ENCODE data around the gene HERPUD1.
A peak's percentile ranks its signal among the peaks of the same experiment; 100 is the strongest.

Gene HERPUD1

DNA sequence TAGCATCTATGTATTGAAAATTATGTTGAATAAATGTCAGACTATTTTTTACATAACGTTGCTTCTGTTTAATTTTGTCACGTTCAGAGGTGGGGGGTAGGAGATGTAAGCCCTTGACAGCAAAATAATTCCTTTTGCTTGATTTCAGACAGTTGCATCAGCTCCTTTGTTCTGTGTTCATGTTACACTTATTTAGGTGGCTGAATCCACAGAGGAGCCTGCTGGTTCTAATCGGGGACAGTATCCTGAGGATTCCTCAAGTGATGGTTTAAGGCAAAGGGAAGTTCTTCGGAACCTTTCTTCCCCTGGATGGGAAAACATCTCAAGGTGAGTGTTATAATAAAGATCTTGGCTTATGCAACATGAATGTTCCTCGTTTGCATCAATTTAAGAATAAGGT is 4.5 kb downstream of the HERPUD1 start:
- no peak for DNase-seq

DNA sequence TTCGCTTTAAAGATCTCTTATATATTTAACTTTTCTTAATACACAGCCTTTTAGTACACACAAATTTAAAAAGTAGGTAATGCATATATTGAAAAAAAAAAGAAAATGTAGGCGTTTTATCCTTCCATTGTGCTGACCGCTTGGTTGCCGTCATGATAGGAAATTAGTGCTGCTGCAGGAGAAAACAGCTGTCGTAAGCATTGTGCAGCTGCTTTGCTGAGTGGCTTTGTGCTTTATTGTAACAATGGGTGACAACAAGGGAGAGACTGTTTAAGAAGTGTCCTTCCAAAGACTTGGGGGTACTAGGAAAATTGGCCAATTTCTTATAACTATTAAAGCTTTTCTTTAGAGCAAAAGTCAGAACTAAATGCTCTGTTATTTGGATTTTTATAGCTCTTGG is 5.0 kb downstream of the HERPUD1 start:
- no peak for DNase-seq

DNA sequence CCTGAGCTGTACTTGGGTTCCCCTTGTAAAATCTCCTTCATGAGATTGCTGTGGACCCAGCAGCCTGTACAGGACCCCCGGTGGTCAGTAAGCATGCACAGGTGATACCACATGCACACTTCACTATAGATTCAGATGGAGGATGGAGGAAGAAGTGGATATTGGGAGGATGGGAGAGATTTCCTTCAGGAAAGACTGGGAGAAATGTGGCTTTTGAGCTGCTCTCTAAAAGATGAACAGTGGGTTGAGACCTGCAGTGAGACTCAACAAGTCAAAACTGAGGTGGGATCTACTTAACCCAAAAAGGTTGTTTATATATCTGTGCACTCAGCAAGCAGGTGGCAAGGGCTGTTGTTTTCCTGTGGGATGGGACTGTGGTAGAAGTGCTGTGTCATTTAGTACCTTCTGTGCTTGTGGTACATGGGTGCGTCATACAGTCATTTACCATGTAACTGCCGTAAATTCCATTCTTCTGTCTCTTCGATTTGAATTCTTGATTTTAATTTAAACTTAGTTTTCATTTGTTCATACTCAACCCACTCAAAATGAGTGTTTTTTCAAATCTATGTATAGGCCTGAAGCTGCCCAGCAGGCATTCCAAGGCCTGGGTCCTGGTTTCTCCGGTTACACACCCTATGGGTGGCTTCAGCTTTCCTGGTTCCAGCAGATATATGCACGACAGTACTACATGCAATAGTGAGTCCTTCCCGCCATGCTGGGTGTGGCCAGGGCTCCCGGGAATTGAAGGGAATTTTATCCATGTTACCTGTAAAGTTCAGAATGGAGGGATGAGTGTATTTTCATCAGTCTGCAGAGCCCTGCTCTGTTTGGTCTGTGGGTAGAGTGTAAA is 6.9 kb downstream of the HERPUD1 start:
- no peak for DNase-seq

DNA sequence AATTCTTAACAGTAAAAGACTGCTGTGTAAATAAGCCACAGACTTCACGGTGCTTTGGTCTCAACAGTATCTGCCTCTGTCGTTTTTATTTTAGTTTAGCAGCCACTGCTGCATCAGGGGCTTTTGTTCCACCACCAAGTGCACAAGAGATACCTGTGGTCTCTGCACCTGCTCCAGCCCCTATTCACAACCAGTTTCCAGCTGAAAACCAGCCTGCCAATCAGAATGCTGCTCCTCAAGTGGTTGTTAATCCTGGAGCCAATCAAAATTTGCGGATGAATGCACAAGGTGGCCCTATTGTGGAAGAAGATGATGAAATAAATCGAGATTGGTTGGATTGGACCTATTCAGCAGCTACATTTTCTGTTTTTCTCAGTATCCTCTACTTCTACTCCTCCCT is 7.9 kb downstream of the HERPUD1 start:
- DNase-seq: no peak

DNA sequence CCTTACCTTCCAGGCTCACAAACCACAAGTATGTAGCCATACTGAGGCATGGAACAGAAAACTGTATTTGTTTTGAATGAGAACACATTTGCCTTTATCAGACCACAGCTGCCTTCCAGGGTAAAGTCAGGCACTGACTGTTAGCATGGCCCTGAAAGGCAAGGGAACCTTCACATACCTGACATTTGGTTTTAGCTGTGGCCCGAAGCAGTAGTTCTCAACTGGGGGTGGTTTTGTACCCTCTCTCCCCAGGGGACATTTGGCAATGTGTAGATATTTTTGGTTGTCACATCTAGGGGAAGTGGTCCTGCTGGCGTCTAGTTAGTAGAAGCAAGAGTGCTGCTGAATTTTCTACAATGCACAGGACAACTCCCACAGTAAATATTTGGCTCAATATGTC is 9.2 kb downstream of the HERPUD1 start:
- DNase-seq: no peak

DNA sequence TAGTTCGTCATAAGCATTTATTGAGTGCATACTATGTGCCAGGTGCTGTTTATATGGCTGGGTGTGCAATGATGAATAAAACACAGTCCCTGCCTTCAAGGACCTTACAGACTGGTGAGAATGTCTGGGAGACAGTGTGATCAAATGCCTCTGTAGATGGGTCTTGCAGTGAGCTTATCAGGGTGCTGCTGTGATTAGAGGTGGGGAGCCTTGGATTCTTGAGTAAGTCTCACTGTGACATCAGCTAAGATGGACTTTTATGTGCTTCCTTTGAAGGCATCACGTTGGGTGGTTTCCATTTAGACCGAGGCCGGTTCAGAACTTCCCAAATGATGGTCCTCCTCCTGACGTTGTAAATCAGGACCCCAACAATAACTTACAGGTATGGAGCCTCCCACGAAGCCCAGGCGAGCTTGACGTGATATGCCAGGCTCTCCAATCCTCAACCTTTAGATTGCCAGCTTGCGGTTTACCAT is 10.0 kb downstream of the HERPUD1 start:
- DNase-seq: no peak

DNA sequence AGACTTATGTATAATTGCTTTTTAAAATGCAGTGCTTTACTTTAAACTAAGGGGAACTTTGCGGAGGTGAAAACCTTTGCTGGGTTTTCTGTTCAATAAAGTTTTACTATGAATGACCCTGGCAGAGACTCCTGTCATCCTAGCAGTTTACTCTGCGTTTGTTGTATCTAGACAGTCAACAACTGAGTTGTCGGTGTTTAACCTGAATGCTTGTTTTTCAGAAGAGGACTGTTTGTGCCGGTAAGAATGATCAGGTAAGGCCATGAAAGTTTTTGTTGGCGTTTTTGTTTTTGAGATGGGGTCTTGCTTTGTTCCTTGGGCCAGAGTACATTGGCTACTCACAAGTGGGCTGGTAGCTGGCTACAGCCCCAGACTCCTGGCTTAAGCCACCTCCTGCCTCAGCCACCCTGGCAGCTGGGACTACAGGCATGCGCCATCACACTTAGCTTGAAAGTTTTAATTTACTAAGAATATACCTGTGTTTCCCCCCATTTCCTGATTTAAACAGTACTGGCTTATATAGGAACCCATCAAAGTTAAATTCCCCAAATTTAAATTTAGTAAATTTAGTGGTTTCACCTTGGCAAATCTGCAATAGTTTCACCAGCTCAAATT is 11.9 kb downstream of the HERPUD1 start:
- no peak for DNase-seq

DNA sequence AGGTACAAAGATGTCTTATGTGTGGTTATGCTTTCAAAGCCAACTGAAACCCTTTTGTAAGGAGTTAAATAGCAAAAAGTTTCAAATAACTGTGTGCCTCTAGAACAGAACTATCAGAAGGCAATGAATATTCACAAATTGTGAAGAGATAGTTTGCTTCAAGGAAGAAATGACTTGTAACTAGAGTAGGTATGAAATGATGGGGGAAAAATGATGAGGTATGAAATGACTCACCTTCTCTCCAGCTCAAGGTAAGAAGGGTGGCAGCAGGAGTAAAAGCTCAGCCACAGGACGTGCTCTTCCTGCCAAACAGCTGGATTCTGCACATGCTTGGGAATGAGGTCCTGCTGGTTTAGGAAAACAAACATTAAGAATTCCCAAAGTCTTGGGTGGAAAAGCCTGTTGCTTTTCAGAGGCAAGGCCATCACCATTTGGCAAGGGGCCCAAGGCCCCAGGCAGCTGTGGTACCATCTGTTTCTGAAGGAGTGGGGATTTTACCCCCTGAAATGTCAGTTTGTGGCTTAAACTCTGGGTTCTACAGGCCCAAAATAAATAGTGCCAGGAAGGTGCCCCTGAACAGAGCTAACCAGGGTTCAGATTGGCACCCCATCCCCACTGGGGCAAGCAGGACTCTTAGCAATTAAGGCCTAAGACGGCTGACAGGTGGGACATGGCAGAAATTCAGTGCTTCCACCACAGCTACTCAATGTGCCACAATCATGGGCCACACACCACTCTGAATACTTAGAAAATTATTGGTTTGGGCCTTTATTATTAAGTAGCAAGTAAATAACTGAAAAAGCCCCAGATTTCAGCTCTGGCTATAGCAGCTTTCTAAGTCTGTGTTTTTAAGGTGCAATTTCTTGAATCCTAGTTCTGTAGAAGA is 13.3 kb downstream of the HERPUD1 start:
- no peak for DNase-seq

DNA sequence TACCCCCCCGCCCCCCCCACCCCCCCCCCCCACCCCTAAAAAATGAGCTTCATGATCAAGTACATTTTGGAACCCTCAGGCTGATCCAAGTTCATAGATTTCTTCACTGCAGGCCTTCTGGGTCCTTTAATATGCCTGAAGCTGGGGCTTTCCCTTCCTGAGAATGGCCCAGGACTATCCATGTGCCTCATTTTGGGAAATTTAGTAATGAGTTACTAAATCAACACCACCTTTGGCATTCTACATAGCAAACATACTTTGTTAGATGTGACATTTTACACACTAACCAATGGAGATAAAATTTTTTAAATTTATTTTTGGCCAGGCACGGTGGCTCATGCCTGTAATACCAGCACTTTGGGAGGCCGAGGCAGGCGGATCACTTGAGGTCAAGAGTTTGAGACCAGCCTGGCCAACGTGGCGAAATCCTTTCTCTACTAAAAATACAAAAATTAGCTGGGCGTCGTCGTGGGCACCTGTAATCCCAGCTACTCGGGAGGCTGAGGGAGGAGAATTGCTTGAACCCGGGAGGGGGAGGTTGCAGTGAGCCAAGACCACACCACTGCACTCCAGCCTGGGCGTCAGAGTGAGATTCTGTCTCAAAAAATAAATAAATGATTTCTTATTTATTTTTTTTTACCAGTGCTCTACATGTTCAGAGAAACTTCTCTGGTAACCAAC is 14.0 kb downstream of the HERPUD1 start:
- no peak for DNase-seq

DNA sequence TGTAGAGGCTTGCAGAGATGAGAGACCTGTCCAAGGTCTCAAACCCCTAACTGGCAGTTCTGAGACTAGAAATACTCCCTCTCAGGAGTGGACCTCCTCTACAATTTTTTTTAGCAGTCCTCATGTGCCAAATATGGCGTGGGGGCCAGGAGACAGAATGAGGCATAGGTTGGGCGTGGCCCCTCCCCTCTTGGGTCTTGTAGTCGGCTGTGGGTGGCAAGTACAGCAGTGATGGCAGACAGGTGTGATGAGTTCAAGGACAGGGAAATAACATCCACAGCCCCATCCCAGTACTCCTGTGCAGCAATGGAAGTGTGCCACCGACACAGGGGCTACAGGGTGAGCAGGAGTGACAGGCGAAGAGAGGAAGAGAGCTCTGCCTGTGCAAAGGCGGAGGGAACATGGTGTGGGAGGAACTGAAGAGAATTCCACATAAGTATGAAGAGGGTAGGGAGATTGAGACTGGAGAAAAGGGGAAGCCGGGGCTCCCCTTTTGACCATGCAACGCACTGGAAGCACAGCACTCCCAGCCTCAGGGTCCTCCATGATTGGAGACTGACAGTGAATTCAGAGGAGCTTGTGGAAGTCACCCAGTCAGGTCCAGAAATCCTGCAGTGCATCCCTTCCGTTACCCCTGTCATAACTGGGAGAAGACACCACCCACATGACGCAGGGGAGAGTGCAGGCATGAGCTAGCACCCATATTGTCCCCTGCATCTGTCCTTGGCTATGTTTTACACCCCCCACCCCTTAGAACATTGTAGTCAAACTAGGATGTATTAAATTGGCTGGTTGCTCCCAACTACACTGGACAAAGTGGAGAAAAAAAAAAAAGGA is 15.0 kb downstream of the HERPUD1 start:
- DNase-seq: no peak

DNA sequence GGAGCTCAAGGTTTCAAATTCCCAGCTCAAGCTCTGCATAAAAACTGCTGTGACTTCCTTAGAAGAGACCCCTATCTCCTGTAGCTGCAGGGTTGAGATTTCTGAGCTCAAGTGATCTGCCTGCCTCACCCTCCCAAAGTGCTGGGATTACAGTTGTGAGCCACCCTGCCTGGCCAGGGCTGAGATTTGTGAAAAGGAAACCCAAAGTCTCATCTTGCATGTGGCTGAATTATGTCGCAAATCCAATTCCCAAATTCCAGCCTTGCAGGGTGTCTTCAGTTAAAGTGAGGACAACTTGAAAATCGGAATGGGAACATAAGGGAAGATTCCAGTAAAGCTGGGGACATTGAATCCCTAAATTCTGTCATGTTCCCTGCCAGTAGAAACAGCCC is 15.7 kb downstream of the HERPUD1 start:
- no peak for DNase-seq

DNA sequence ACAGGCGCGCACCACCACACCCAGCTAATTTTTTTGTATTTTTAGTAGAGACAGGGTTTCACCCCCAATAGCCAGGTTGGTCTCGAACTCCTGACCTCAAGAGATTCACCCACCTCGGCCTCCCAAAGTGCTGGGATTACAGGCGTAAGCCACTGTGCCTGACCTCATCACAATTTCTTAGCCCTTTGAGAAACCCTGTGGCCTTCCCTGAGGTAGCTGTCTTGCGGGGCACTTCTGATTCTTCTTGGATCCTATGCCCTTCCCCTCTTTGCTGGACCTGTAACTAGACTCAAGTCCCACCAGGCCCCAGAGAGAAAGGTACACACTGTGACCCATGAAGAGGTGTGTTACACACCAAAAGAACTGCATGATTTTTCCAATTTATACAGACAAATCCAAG is 16.3 kb downstream of the HERPUD1 start:
- no peak for DNase-seq

DNA sequence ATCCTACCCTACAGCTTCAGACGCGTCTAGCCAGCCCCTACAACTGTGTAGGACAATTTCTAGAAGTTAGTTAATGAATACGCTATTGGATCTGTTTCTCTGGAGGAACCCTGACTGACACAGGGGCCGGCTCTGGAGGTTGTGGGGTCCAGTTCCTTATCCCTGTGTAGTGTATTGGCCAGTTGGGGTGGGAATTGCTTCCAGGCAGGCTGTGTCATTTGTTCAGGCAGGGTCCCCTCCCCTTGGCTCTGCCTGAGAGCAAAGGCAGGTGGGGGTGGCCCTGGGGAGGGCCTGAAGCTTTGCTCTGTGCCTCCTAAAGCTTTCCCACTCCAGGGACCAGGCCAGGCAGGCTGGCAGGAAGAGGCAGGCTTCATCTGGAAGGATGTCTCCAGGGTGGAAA is 18.1 kb downstream of the HERPUD1 start:
- no peak for DNase-seq

DNA sequence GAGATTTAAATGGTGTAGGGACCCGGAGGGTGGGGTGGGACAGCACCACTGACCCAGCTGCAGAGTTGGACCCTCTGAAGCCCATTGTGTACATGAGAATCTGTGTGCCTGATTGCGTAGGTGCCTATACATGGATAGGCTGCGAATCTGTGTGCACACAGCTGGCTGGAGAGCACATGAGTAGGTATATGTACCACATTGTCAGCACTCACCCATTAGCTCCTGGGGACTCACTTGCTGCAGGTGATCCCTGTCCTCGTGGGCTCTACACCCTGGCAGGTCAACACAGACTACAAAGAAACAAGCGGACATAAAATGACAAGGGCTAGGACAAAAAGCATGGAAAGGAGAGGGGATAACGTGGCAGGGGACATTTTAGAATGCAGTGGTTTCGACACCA is 18.5 kb downstream of the HERPUD1 start:
- DNase-seq: no peak

DNA sequence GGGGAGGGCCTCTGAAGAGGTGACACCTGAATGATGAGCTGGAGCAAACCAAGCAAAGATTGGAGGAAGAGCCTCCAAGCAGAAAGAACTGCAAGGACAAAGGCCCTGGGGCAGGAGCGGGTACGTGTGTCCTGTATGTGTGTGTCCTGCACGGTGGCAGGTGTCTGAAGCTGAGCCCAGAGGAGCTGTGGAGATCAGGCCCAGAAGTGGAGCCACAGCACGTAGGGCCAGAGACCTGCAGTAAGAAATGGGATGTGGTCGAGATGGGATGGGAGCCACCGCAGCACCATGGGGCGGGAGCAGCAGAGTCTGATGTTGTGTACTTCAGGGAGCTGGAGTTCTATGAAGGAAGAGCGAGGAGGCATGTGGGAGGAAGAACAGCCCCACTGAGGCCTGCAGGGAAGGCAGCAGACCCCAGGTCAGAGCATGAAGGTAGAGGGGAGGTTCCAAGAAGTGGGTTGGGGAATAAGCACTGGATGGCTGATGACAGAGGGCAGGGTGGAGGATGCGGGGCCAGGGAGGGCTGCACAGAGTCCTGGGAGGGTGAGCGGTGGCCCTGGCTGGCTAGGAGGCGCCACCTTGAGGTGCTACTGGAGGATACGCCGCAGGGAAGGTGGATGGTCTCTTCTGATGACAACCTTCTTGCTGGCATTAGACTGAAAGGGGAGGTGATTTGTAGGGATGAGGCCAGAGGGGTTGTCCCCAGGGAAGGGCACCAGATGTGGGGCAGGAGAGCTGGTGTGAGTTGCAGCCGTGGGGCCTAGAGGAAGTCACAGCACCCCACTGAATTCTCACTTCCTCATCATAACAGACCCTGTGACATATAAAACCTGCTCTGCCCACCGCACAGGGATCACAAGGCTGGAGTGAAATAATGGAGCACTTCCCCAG is 19.2 kb downstream of the HERPUD1 start:
- peak in 1 of 2 experiments; percentile 13 for DNase-seq

DNA sequence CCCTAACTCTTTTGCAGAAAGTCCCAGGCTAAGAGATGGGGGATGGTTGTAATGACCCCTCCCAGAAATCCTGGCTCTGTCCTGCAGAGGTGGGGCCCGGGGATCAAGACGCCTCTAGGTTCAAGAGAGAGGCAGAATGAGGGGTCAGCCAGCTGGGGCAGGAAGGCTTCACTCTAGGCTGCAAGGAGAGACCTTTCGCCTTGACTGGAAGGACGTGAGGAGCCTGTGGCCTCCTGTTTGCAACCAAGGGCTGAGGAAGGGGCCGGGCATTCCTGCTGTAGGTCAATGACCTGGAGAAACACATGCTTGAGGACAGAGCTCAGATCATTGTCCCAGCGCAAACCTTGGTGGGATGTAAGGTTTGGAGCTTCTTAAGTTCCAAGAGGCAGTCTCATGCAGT is 21.1 kb downstream of the HERPUD1 start:
- DNase-seq: no peak

DNA sequence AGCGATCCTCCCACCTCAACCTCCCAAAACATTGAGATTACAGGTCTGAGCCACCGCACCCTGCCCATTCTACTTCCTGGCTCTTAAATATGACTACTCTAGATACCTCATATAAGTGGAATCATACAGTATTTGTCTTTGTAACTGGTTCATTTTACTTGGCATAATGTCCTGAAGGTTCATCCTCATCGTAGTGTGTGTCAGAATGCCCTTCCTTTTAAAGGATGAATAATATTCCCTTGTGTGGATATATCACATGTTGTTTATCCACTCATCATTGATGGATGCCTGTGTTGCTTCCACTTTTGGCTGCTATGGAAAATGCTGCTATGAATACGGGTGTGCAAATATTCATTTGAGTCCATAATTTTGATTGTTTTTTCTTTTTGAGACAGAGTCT is 24.1 kb downstream of the HERPUD1 start:
- no peak for DNase-seq

DNA sequence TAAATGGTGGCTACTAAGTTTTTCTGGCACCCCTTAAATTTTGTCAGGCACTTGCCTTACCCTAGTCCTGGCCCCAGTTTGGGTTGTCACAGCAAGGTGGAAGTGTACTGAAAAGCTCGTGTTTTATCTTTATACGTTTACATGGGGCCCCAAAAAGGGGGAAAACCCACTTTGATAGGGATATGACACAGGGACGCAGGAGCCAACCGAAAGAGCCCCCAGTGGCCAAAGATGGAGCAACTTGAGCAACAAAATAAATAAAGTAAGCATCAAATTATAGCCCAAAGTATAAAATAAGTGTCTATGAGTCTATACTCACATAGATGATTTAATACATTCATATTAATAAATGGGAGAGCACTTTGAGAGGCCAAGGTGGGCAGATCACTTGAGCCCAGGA is 24.8 kb downstream of the HERPUD1 start:
- DNase-seq: no peak

DNA sequence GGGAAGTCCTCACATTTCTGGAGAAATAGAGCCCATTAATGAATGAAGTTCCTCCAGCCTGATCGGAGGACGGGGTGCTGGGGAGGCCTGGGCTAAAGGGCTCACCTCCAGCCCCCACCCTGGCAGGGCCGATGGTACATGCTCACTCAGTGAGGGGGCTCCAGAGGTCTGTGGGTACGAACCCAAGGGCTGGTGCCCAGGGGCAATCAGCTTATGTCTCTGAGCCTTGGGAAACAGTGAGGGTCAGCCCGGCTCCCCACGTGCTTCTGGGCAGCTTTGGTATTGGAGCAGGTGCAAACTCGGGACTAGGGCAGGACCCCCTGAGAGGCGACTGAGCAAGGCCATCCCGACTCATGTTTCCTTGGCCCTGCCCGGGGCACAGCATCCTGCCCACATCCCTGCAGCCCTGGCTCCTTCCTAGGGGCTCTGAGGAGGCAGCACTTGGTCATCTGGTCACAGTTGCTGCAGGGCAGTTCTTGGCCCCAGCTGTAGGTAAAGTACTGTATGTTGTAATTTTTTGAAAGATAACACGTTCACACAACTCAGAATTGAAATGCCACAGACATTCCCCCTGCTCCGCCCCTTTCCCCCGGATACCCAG is 28.8 kb downstream of the HERPUD1 start:
- DNase-seq: no peak

DNA sequence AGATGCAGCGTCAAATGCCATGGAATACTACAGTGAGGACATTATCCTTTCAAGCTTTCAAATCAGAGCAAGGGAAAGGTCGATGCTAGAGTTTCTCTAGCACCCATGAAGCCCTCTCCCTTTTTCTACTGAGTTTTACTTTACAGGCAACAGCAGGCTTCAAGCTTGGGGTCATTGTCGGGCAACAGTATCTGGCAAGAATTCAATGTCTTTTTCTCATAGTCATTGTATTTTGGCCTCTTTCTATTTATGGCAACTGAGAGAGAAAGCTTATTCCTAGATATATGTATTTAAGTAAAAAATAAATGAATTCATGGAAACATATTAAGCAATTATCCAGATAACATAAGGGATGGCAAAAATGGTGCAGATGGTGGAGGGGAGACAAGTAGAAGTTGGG is 29.4 kb downstream of the HERPUD1 start:
- no peak for DNase-seq

Measured in SW 1271 (cell line).